ENCODE measurements around the gene SLC22A17. TPM values are rescaled to one million over a fixed set of nuclear protein-coding genes. Genes with fewer than 3 reads are reported as not detected.

The SLC22A17 gene
- total RNA-seq, 2 donors from 2014 or later, result 17.7 to 30.6 TPM

DNA sequence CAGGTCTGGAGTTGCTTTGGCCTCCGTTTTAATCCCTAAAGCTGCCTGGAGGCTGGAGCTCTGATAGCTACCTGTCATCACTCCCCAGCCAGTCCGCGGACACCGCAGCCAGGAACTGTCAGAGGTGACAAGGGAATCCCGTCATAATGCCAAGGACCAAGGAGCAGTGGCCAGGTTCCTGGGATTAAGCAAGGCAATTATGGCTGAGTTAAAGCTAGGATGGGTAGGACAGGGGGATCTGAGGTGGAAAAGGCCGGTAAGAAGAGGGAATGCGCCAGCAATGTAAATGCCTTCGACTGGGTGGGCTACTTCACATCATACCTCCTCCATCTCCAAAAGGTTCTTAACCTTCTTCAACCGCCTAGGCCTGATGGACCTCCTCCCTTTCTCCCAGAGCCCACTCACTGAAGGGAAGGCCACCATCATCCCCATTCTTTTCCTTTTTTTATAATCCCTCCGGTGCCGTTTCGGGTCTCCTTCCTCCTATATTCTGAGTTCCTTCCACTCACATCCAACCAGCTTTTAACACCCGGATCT, 51.9 kb downstream of the SLC22A17 start:
- peak; percentile 84 for DNase-seq (ENCODE audit: low spot score)
- intact Hi-C loops (cut with DNase I), result no loop called here

GRCh38 chr14:23299986-23300686, 52.6 kb downstream of the SLC22A17 start:
- intact Hi-C loops (cut with DNase I), result no loop called here
- DNase-seq (ENCODE audit: low spot score), result peak; percentile 80

- intact Hi-C loops (cut with DNase I), result no loop called here
- DNase-seq (ENCODE audit: low spot score), result no peak
Observed at GRCh38 chr14:23299211-23299957, 53.3 kb downstream of the SLC22A17 start.

DNA sequence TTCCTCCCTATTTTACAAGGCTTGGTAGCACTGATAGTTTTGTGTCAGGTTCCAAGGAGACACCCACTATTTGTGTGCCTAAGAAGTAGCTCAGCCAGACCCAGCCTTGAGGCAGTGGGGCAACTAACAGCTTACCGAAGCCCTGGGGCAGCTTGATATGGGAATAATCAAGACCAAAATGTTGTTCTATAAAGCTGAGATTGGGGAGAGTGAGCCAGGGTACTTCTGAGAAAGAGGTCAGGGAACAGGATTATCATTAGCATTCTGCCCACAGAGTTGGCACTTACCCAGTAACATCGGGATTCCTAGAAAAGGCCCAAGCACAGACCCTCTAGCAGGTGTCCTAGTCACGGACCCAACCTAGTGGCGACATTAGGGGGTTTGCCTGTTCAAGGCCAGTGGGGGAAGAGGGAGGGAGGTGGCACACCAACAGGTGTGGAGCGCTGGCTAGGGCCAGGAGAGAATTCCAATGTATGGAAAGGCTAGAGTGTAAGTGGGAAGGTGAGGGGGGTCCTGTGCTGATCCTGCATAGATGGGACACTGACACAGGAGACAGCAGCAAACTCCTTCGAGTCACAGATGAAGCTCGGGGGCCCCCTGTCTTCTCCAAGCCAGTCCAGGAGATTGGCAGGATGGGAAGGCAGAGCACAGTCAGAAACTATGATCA, 54.9 kb downstream of the SLC22A17 start:
- no peak for DNase-seq (ENCODE audit: low spot score)
- intact Hi-C loops (cut with DNase I), result no loop called here

DNA sequence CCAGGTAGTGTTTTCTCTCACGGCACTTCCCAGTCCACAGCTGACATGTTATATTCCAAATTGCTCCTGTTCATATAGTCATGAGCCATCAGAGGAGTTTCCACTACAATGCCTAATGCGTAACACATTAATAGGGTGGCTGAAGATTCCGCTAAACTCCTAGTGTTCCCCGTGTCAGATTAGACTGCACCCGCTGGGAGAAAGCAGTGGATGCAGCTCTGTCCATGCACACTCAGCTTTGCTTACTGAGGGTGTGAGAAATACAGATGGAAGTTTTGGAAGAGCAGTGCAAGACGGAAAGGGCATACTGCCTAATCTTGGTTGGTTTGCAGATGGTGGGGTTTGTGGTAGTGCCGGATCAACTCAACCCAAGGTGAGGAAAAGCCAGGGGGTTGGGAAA, 55.6 kb downstream of the SLC22A17 start:
- intact Hi-C loops (cut with DNase I), result no loop called here
- no peak for DNase-seq (ENCODE audit: low spot score)

Small RNAs within 50 kb of the gene (microRNA-seq; reads per million reads assigned to microRNA genes)
- gene MIR208A (ENCODE audit: borderline microRNAs expressed in 2 of 2), result 0 to 19.4 reads per million in 2 donors

Other genes starting within 250 kb of the SLC22A17 start
- gene CIROP, start 247.9 kb downstream of the SLC22A17 start, total RNA-seq, result not detected
- gene CEBPE, start 233.6 kb downstream of the SLC22A17 start, total RNA-seq, result under 1 TPM in 1 of 2 donors, not detected in 1; 0.19 TPM
- gene SLC7A8, start 169.2 kb downstream of the SLC22A17 start, total RNA-seq, result 10 to 100 TPM; 17.4 to 31.0 TPM
- not detected for gene RNF212B, start 115.0 kb downstream of the SLC22A17 start, total RNA-seq
- gene HOMEZ, start 66.8 kb downstream of the SLC22A17 start, total RNA-seq, result 1 to 10 TPM; 4.9 to 5.2 TPM
- gene PPP1R3E, start 50.0 kb downstream of the SLC22A17 start, total RNA-seq, result 1 to 10 TPM; 8.5 to 9.1 TPM
- gene BCL2L2, start 46.1 kb downstream of the SLC22A17 start, total RNA-seq, result 10 to 100 TPM; 65.6 to 81.7 TPM
- gene PABPN1, start 31.4 kb downstream of the SLC22A17 start, total RNA-seq, result 10 to 100 TPM; 67.9 to 79.0 TPM
- 10 to 100 TPM; 19.4 to 20.2 TPM for gene EFS, start 12.3 kb upstream of the SLC22A17 start, total RNA-seq
- not detected for gene IL25, start 19.9 kb upstream of the SLC22A17 start, total RNA-seq
- gene CMTM5, start 24.2 kb upstream of the SLC22A17 start, total RNA-seq, result under 1 TPM; 0.57 to 0.74 TPM
- gene MYH6, start 55.4 kb upstream of the SLC22A17 start, total RNA-seq, result 1 to 10 TPM in 1 of 2 donors, not detected in 1; 1.3 TPM
- gene MYH7, start 82.8 kb upstream of the SLC22A17 start, total RNA-seq, result not detected
- gene NGDN, start 116.8 kb upstream of the SLC22A17 start, total RNA-seq, result 10 to 100 TPM; 27.8 to 28.4 TPM
- gene ZFHX2, start 198.9 kb upstream of the SLC22A17 start, total RNA-seq, result 1 to 10 TPM; 2.3 to 2.4 TPM
- gene THTPA, start 203.4 kb upstream of the SLC22A17 start, total RNA-seq, result 10 to 100 TPM; 11.6 to 19.6 TPM
- gene AP1G2, start 214.9 kb upstream of the SLC22A17 start, total RNA-seq, result 10 to 100 TPM; 31.5 to 36.5 TPM
- gene JPH4, start 225.9 kb upstream of the SLC22A17 start, total RNA-seq, result 1 to 10 TPM; 4.3 to 5.6 TPM